ENCODE results near the gene HEG1.

HEG1 gene

GRCh38 chr3:124941771-124942170 is 114.0 kb downstream of the HEG1 start:
- intact Hi-C loops (cut with DNase I): no loop called here
- no peak for DNase-seq

GRCh38 chr3:124939661-124940060 is 116.1 kb downstream of the HEG1 start:
- intact Hi-C loops (cut with DNase I): no loop called here
- DNase-seq: no peak

- no peak for DNase-seq
- intact Hi-C loops (cut with DNase I): no loop called here
Observed at GRCh38 chr3:124938896-124939295, 116.9 kb downstream of the HEG1 start.

- DNase-seq: no peak
- intact Hi-C loops (cut with DNase I): no loop called here
Observed at GRCh38 chr3:124937049-124937448, 118.7 kb downstream of the HEG1 start.

- intact Hi-C loops (cut with DNase I): no loop called here
- DNase-seq: peak in 1 of 42 donors; percentile 17
Observed at GRCh38 chr3:124935794-124936542, 119.8 kb downstream of the HEG1 start.

GRCh38 chr3:124935264-124935663 is 120.5 kb downstream of the HEG1 start:
- intact Hi-C loops (cut with DNase I): no loop called here
- DNase-seq: peak in 1 of 42 donors; percentile 6

GRCh38 chr3:124934577-124934976 is 121.2 kb downstream of the HEG1 start, which contains the start of gene MUC13:
TSS of gene MUC13 (minus strand) at chr3:124934751. CDS start at chr3:124934712, 39 bp downstream.
- intact Hi-C loops (cut with DNase I): no loop called here
- no peak for DNase-seq

- DNase-seq: peak; percentile 8 to 83 (median 54)
- intact Hi-C loops (cut with DNase I): no loop called here
Observed at GRCh38 chr3:124928333-124929202, 127.2 kb downstream of the HEG1 start.

- peak in 1 of 42 donors; percentile 11 for DNase-seq
- intact Hi-C loops (cut with DNase I): no loop called here
Observed at GRCh38 chr3:124927574-124928045, 128.2 kb downstream of the HEG1 start.

GRCh38 chr3:124926426-124927101 is 129.2 kb downstream of the HEG1 start:
- no peak for DNase-seq
- intact Hi-C loops (cut with DNase I): no loop called here

GRCh38 chr3:124924741-124925140 is 131.1 kb downstream of the HEG1 start:
- DNase-seq: no peak
- intact Hi-C loops (cut with DNase I): no loop called here

GRCh38 chr3:124923833-124924232 is 132.0 kb downstream of the HEG1 start:
- DNase-seq: no peak
- intact Hi-C loops (cut with DNase I): no loop called here

- intact Hi-C loops (cut with DNase I): no loop called here
- peak in 20 of 42 donors; percentile 7 to 69 (median 32) for DNase-seq
Observed at GRCh38 chr3:124920718-124921117, 135.1 kb downstream of the HEG1 start.

GRCh38 chr3:124919756-124920155 is 136.0 kb downstream of the HEG1 start:
- DNase-seq: no peak
- intact Hi-C loops (cut with DNase I): no loop called here

- no peak for DNase-seq
- intact Hi-C loops (cut with DNase I): no loop called here
Observed at GRCh38 chr3:124918524-124918923, 137.3 kb downstream of the HEG1 start.

GRCh38 chr3:124916837-124917409 is 138.9 kb downstream of the HEG1 start:
- DNase-seq: peak in 18 of 42 donors; percentile 5 to 54 (median 24)
- intact Hi-C loops (cut with DNase I): no loop called here
